Lower lobe of right lung (tissue), 2 donors: ENCODE measurements around the gene DCAF16. TPM values are rescaled to one million over a fixed set of nuclear protein-coding genes. Genes with fewer than 3 reads are reported as not detected.

ENCODE experiments used
- ATAC-seq, 2 donors: fragments of 200-7000 bp; cut with Tn5 transposase; one replicate each; pipeline ENCODE4 v1.9.1; 2020 to 2022; ENCODE audit warnings: mild to moderate bottlenecking in 2 of 2, moderate library complexity in 2 of 2
- DNase-seq: peaks from one replicate; pipeline ENCODE4 v3.0.0-alpha.2; 2020
- H3K27ac ChIP-seq: fragments of 200-600 bp; one replicate; pipeline ENCODE4 v1.8.0; 2022
- H3K27me3 ChIP-seq: fragments of 200-600 bp; one replicate; pipeline ENCODE4 v1.8.0; 2022; ENCODE audit warnings: low read depth
- H3K36me3 ChIP-seq: fragments of 200-600 bp; one replicate; pipeline ENCODE4 v1.8.0; 2022; ENCODE audit warnings: mild to moderate bottlenecking
- H3K4me1 ChIP-seq: fragments of 200-600 bp; one replicate; pipeline ENCODE4 v1.8.0; 2022
- H3K4me3 ChIP-seq: fragments of 200-600 bp; one replicate; pipeline ENCODE4 v1.8.0; 2022; ENCODE audit warnings: mild to moderate bottlenecking
- H3K9me3 ChIP-seq: fragments of 200-600 bp; one replicate; pipeline ENCODE4 v1.8.0; 2022
- CTCF ChIP-seq: fragments of 200-600 bp; IDR thresholded peaks from one replicate; pipeline ENCODE4 v1.8.0; 2022; ENCODE audit warnings: antibody characterized with exemption, mild to moderate bottlenecking
- intact Hi-C: fragments of 100-400 bp; cut with DNase I; formaldehyde crosslinking; loops from one replicate; pipeline ENCODE4 v1.11.0; 2022
- total RNA-seq: library from RNA; stranded (reverse); fragmentation: NEBNext Ultra II Directional; extraction: Animal tissue kit (Norgen Biotek cat#: 25700); gene quantifications from one replicate; pipeline ENCODE4 v1.2.1, GENCODE V29; 2021
- donor health status: DM: no; HTN: yes; CAD: no; lungs with severe emphysema.

Gene DCAF16
- total RNA-seq, 1 donor from 2014 or later = 26.1 TPM

DNA sequence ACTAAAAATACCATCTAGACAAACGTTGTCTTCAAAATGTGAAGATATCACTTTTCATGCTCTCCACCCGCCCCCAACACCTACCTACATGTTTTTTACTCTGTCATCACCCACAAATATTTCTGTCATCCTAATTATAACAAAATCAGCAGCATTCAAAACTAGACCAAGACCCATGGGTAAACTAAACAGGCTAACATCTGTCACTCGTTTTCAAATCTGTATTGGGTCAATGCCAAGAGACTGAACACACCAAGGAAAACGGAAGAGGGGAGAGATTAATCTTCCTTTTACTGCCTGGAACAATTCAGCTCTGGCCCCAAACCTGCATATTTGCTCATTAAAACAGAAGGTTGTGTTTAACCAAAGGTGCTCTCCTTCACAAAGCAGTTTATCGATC, 46.6 kb downstream of the DCAF16 start:
- intact Hi-C loops = no loop called here
- no peak overlapping the region for H3K27ac ChIP-seq
- no peaks in the 10 kb centered on the region for H3K4me1 ChIP-seq
- TF ChIP-seq CTCF = no peak
- ATAC-seq = no peak
- H3K36me3 ChIP-seq = no peaks in the 10 kb centered on the region
- no peaks in the 10 kb centered on the region for H3K27me3 ChIP-seq
- DNase-seq = no peak
- no peaks in the 10 kb centered on the region for H3K9me3 ChIP-seq
- no peak overlapping the region for H3K4me3 ChIP-seq

- intact Hi-C loops = no loop called here
- Histone ChIP-seq H3K27me3 (no peaks in the 10 kb centered on the region), H3K4me3 (no peak overlapping the region), H3K27ac (no peak overlapping the region), H3K36me3 (no peaks in the 10 kb centered on the region), H3K9me3 (no peaks in the 10 kb centered on the region), H3K4me1 (no peaks in the 10 kb centered on the region)
- TF ChIP-seq CTCF = no peak
- ATAC-seq = no peak
- DNase-seq = no peak
Observed at GRCh38 chr4:17763416-17763815, 47.1 kb downstream of the DCAF16 start.

DNA sequence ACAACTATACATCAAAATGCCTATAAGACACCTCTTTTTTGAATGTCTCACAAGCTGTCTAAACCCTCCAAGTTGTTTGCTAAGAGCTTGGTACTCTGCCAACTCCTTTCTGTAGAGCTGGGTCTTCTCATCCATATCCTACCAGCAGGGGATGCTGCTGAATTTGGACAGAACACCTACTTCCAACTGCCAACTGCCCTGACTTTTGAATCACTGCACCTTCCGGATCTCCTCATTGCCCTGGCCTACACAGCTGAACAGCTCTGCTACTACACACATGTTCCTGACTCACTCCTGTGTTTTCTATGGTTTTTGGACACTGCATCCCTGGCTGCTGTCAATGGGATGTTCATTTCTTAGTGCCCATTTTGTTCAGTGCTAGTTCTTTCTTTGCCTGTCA, 47.8 kb downstream of the DCAF16 start:
- no peaks in the 10 kb centered on the region for H3K9me3 ChIP-seq
- H3K27ac ChIP-seq = no peak overlapping the region
- peak; percentile 21 for TF ChIP-seq CTCF
- H3K36me3 ChIP-seq = no peaks in the 10 kb centered on the region
- ATAC-seq = peak; percentile 64 to 74
- H3K4me1 ChIP-seq = no peaks in the 10 kb centered on the region
- DNase-seq = no peak
- intact Hi-C loops = no loop called here
- H3K4me3 ChIP-seq = no peak overlapping the region
- H3K27me3 ChIP-seq = no peaks in the 10 kb centered on the region

GRCh38 chr4:17761062-17761461, 49.5 kb downstream of the DCAF16 start:
- Histone ChIP-seq H3K27ac (no peak overlapping the region), H3K4me3 (no peak overlapping the region), H3K9me3 (no peaks in the 10 kb centered on the region), H3K4me1 (no peaks in the 10 kb centered on the region), H3K36me3 (no peaks in the 10 kb centered on the region), H3K27me3 (no peaks in the 10 kb centered on the region)
- no peak for ATAC-seq
- DNase-seq = no peak
- no peak for TF ChIP-seq CTCF
- intact Hi-C loops = no loop called here

- H3K27ac ChIP-seq = no peak overlapping the region
- H3K4me1 ChIP-seq = no peaks in the 10 kb centered on the region
- DNase-seq = no peak
- no peaks in the 10 kb centered on the region for H3K27me3 ChIP-seq
- H3K9me3 ChIP-seq = no peaks in the 10 kb centered on the region
- TF ChIP-seq CTCF = no peak
- no peak for ATAC-seq
- intact Hi-C loops = no loop called here
- no peaks in the 10 kb centered on the region for H3K36me3 ChIP-seq
- no peak overlapping the region for H3K4me3 ChIP-seq
Observed at GRCh38 chr4:17760626-17761025, 49.9 kb downstream of the DCAF16 start.

DNA sequence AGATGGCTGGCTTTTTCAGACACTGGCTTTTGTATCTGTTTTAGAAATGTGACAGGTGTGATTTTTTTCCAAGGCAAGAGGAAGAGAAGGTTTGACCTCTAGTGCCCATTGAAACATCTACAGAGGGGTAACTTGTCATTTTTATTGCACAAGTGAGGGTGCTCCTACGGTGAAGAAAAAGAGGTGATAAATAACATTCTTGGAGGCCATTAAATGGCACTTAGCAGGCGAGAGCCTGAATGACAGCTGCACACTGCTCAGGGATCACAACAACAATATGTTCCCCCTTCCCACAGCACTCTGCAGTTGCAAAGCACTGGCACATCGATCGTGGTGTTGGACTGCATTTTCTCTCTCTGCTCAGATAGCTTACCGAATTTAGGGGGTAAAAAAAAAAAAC, 52.1 kb downstream of the DCAF16 start:
- no peaks in the 10 kb centered on the region for H3K36me3 ChIP-seq
- no peak for TF ChIP-seq CTCF
- no peaks in the 10 kb centered on the region for H3K4me1 ChIP-seq
- no peak overlapping the region for H3K4me3 ChIP-seq
- H3K27ac ChIP-seq = no peak overlapping the region
- no peaks in the 10 kb centered on the region for H3K9me3 ChIP-seq
- no peak for DNase-seq
- ATAC-seq = no peak
- intact Hi-C loops = no loop called here
- H3K27me3 ChIP-seq = no peaks in the 10 kb centered on the region
